ENCODE measurements around the gene VAPB. TPM values are rescaled to one million over a fixed set of nuclear protein-coding genes. Genes with fewer than 3 reads are reported as not detected.

Gene VAPB
- polyA plus RNA-seq, 1 donor from 2014 or later: 32.5 TPM

GRCh38 chr20:58494923-58495622 is 106.0 kb downstream of the VAPB start:
- TF ChIP-seq CTCF (IDR thresholded peaks at IDR 0.05; ENCODE audit: poor library complexity, severe bottlenecking) (no peak), EP300 (conservative IDR thresholded peaks at IDR 0.05; ENCODE audit: poor library complexity, severe bottlenecking) (no peak), EZH2 (IDR thresholded peaks at IDR 0.05; ENCODE audit: borderline replicate concordance, insufficient read depth, low read length, poor library complexity, severe bottlenecking) (no peak), SMC3 (conservative IDR thresholded peaks at IDR 0.05; ENCODE audit: poor library complexity) (no peak), RAD21 (conservative IDR thresholded peaks at IDR 0.05) (no peak), REST (IDR thresholded peaks at IDR 0.05; ENCODE audit: borderline replicate concordance) (no peak), POLR2AphosphoS5 (IDR thresholded peaks at IDR 0.05) (no peak), MXI1 (conservative IDR thresholded peaks at IDR 0.05; ENCODE audit: poor library complexity, severe bottlenecking) (no peak), TAF1 (IDR thresholded peaks at IDR 0.05; ENCODE audit: low read depth) (no peak)

GRCh38 chr20:58495623-58496428 is 106.8 kb downstream of the VAPB start:
- no peak overlapping the region for H2AFZ ChIP-seq (ENCODE audit: low read depth, low read length)
- no peaks in the 10 kb centered on the region for H4K20me1 ChIP-seq (ENCODE audit: insufficient read depth)
- H3K9ac ChIP-seq (ENCODE audit: low read length): no peak overlapping the region
- H3K4me2 ChIP-seq (ENCODE audit: low read length): no peak overlapping the region
- H3F3A ChIP-seq (ENCODE audit: insufficient read depth, low read length, poor library complexity, severe bottlenecking): no peaks in the 10 kb centered on the region
- H3K9me3 ChIP-seq (ENCODE audit: low read length): no peaks in the 10 kb centered on the region
- no peaks in the 10 kb centered on the region for H3K9me2 ChIP-seq (ENCODE audit: insufficient read depth, low read length)
- no peaks in the 10 kb centered on the region for H3K79me2 ChIP-seq (replicated peaks; ENCODE audit: insufficient read depth, low read length)
- no peak for TF ChIP-seq EZH2 (IDR thresholded peaks at IDR 0.05; ENCODE audit: borderline replicate concordance, insufficient read depth, low read length, poor library complexity, severe bottlenecking)
- H3K4me3 ChIP-seq (ENCODE audit: low read length): no peak overlapping the region
- H3K27ac ChIP-seq (ENCODE audit: low read length): no peak overlapping the region
- no peaks in the 10 kb centered on the region for H3K36me3 ChIP-seq (ENCODE audit: insufficient read depth, low read length)
- H3K27me3 ChIP-seq (ENCODE audit: insufficient read depth, low read depth, low read length): no peaks in the 10 kb centered on the region

More at GRCh38 chr20:58494923-58495622, 106.0 kb downstream of the VAPB start:
- Histone ChIP-seq H4K20me1 (ENCODE audit: insufficient read depth) (no peaks in the 10 kb centered on the region), H2AFZ (ENCODE audit: low read depth, low read length) (no peak overlapping the region), H3K27me3 (ENCODE audit: insufficient read depth, low read depth, low read length) (no peaks in the 10 kb centered on the region), H3K27ac (ENCODE audit: low read length) (no peak overlapping the region), H3K79me2 (replicated peaks; ENCODE audit: insufficient read depth, low read length) (no peaks in the 10 kb centered on the region), H3F3A (ENCODE audit: insufficient read depth, low read length, poor library complexity, severe bottlenecking) (no peaks in the 10 kb centered on the region), H3K9me3 (ENCODE audit: low read length) (no peaks in the 10 kb centered on the region), H3K36me3 (ENCODE audit: insufficient read depth, low read length) (no peaks in the 10 kb centered on the region), H3K4me2 (ENCODE audit: low read length) (no peak overlapping the region), H3K4me3 (ENCODE audit: low read length) (no peak overlapping the region), H3K9me2 (ENCODE audit: insufficient read depth, low read length) (no peaks in the 10 kb centered on the region), H3K9ac (ENCODE audit: low read length) (no peak overlapping the region)

Measured in neural cell (in vitro differentiated cells).